ENCODE measurements around the gene PTPRN2.

PTPRN2 gene

GRCh38 chr7:158121441-158122045 is 466.1 kb downstream of the PTPRN2 start:
- DNase-seq (ENCODE audit: low spot score), result no peak

- DNase-seq (ENCODE audit: low spot score), result no peak
Measured at GRCh38 chr7:158120716-158121115, 466.9 kb downstream of the PTPRN2 start.

DNA sequence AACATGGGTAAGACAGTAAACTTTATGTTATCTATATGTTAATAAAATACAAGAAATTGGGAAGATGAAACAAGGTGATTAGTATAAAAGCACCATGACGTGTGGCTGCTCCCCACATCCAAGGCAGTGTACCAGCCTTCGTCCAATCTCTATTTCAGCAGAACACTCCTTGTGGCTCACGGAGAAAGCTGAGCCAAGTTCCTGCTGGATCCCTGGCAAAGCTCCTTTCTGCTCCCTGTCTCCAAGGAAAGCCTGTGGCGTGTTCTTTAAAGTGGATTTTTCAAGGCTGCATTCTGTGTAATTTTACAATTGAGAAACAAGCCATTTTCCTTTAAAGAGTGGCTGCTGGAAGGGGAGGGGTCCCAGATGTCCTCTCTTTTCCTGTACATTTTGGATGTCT is 467.3 kb downstream of the PTPRN2 start:
- no peak for DNase-seq (ENCODE audit: low spot score)

GRCh38 chr7:158117341-158118222 is 470.0 kb downstream of the PTPRN2 start:
- no peak for DNase-seq (ENCODE audit: low spot score)

- DNase-seq (ENCODE audit: low spot score), result no peak
Measured at GRCh38 chr7:158116235-158116634, 471.4 kb downstream of the PTPRN2 start.

DNA sequence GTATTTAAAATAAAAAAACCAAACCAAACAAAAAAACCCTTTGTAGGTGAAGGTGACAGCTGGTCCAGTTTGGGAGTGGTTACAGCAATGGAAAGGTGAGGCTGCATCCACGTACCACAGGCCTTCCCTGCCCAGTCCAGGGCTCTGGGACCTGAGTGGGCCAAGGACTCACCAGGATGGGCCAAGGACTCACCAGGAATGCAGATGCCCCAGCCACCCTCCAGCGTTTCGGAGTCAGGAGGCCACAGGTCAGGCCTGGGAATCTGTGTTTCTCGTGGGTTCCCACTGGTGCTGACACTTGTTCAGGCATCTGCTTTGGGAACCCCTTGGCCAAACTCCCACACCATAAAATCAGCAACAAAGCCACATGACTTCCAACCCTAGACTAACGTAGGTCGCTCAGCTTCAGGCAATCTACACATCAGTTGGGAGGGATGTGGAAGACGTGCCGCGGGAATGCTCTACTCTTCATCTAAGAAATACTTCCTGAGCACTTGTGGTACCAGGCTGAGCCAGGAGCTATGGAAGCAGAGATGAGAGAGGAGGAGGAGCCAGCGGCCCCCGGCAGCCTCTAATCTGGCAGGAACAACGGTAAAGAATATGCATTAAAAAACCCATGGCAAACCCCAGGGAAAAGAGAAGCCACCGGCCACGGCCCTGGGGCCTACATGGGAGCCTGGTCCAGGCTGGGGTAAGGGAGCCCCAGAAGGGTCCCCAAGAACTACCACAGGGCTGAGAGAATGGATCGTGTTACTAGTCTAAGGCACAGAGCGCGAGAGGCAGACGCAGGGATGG is 473.4 kb downstream of the PTPRN2 start:
- no peak for DNase-seq (ENCODE audit: low spot score)

DNA sequence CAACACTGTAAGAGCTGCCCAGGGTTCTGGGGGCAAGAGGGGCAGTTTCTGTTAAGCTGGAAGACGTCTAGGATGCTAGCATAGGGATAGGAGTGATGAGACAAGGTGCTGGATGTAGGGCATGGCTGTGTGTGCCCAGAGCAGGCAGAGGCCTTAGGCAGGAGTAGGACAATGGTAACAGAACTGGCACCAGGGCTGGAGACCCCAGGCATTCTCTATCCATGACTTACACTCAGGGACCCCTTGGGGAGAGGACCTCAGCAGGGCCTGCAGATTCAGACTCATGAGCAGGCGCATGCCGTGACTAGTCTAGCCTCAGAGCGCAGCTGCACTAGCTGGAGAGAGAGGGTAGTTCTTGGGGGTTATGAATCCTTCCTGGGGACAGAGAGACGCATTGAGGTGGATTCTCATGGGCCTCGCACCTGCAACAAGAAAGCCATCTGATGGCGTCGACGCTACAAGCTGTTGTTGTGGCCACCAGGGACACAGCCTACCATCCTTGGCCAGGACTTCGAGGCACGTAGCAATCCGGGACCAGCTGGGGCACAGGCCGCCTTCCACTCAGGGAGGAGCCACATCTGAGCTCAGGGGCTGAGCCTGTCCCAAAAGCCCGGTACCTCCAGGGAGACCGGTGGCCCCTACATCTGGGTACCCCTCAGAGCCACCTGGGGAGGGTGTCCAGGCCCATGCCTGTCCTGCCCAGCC is 474.1 kb downstream of the PTPRN2 start:
- no peak for DNase-seq (ENCODE audit: low spot score)

GRCh38 chr7:158112571-158113320 is 474.9 kb downstream of the PTPRN2 start:
- no peak for DNase-seq (ENCODE audit: low spot score)

- DNase-seq (ENCODE audit: low spot score), result no peak
Measured at GRCh38 chr7:158111906-158112570, 475.6 kb downstream of the PTPRN2 start.

GRCh38 chr7:158111049-158111751 is 476.4 kb downstream of the PTPRN2 start:
- peak; percentile 95 for DNase-seq (ENCODE audit: low spot score)

- DNase-seq (ENCODE audit: low spot score), result no peak
Measured at GRCh38 chr7:158110661-158111048, 477.0 kb downstream of the PTPRN2 start.

DNA sequence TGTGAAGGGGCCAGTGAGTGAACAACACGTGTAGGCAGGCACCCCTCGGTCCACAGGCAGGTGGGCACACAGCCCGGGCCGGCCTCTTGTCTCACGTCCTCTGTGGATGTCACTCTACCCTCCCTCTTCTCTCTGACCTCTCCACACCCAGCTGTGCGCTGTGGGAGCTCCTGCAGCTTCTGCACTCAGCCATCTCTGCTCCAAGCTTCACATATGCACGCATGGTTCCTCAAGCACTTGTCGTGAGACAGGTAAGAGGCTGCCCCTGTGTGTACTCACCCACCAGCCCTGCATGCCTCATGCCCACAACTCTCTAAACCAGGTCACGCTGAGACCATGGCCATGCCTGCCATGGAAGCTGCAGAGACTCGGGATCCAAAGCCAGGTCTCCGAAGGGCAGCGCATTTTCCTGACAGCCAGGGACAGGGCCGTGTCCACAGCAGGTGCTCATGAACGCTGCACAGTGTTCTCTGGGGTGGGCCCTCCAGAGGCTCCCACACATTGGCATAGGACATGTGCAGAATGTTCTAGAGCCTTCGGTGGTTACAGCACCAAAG is 477.5 kb downstream of the PTPRN2 start:
- DNase-seq (ENCODE audit: low spot score), result no peak

DNA sequence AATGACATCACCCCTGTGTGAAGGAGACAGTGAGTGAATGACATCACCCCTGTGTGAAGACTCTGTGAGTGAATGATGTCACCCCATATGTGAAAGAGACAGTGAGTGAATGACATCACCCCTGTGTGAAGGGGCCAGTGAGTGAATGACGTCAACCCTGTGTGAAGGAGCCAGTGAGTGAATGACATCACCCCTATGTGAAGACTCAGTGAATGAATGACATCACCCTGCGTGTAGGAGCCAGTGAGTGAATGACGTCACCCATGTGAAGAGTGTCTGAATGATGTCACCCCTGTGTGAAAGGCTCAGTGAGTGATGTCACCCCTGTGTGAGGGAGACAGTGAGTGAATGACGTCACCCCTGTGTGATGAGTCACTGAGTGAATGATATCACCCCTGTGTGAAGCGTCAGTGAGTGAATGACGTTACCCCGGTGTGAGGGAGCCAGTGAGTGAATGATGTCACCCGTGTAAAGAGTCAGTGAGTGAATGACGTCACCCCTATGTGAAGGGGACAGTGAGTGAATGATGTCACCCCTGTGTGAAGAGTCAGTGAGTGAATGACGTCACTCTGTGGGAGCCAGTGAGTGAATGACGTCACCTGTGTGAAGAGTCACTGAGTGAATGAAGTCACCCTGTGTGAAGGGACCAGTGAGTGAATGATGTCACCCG is 478.1 kb downstream of the PTPRN2 start:
- no peak for DNase-seq (ENCODE audit: low spot score)

DNA sequence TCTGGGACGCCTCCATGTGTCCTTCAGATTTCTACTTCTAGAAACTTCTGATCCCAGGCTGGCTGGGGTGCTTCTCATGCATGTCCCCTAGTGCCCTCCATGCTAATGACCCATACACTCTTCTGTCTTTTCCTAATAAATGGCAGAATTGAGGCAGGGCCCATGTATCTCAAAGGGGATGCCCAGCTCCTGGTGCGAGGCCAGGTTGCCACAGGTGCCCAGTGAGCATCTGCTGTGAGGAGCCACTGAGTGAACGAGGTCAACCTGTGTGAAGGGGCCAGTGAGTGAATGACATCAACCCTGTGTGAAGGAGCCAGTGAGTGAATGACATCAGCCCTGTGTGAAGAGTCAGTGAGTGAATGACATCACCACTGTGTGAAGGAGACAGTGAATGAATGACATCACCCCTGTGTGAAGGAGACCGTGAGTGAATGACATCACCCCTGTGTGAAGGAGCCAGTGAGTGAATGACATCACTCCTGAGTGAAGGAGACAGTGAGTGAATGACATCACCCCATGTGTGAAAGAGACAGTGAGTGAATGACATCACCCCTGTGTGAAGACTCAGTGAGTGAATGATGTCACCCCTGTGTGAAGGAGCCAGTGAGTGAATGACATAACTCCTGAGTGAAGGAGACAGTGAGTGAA is 478.9 kb downstream of the PTPRN2 start:
- DNase-seq (ENCODE audit: low spot score), result no peak

GRCh38 chr7:158107806-158108205 is 479.8 kb downstream of the PTPRN2 start:
- no peak for DNase-seq (ENCODE audit: low spot score)

- DNase-seq (ENCODE audit: low spot score), result no peak
Measured at GRCh38 chr7:158106272-158106671, 481.4 kb downstream of the PTPRN2 start.

DNA sequence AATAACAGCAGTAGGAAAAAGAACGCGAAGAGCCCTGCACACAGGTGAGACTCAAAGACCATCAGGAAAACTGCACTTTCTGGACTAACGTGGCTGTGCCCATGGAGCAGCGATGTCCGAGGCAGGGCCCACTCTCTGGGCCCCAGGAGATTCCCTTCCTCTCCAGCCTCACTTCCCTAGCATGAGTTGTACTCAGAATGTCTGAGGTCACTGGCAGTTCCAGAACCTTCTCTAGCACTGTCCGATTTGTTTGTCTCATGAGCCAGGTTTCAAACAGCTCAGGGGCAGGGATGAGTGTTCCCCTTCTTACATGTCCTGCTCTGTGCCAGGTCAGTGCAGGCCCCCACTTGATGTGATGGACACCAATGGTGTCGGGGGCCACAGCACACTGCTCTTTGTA is 484.2 kb downstream of the PTPRN2 start:
- no peak for DNase-seq (ENCODE audit: low spot score)

DNA sequence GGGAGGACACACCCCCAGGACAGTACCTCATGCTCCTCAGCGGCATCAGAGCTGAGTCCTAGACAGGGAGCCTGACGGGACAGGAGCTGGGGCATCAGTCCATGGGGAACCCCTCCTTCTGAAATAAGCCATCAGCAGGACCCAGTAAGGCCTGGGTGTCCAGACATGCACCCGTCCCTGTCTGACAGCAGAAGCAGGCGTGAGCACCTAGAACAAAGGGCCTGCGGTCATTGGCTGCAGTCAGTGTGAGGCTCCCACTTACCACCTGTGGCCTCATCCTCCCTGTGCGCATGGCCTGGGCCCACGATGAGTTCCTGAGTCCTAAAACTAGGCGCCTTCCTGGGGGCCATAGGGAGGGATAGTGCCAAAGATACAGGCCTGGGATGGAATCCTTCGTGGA is 484.7 kb downstream of the PTPRN2 start:
- DNase-seq (ENCODE audit: low spot score), result no peak
